A549 (cell line): Measurements from ENCODE around the gene SNTG2. TPM values are rescaled to one million over a fixed set of nuclear protein-coding genes. Genes with fewer than 3 reads are reported as not detected.

ENCODE experiments used
- ATAC-seq, 2 experiments: fragments of 200-7000 bp in 1 of 2; fragments of >200 bp in 1 of 2; cut with Nextera tagmentation in 1 of 2; cut with Tn5 transposase in 1 of 2; 3 replicates each; pipeline versions ENCODE4 v1.8.0 to v1.9.1; 2018 to 2020; ENCODE audit warnings: mild to moderate bottlenecking in 1 of 2, moderate library complexity in 1 of 2
- CTCF ChIA-PET: fragments of 300-600 bp; sonication (Branson Sonifier 250); formaldehyde crosslinking; extraction: SDS; loops from one replicate; lab custom pipeline; 2021; ENCODE audit warnings: antibody characterized with exemption, inconsistent platforms; lab: Yijun Ruan, JAX
- POLR2A ChIA-PET: fragments of 350-600 bp; formaldehyde crosslinking; extraction: SDS; loops from one replicate; lab custom pipeline; 2021; ENCODE audit warnings: antibody characterized with exemption, inconsistent platforms; lab: Yijun Ruan, JAX
- DNase-seq, 2 experiments: peaks; one replicate each; pipeline versions ENCODE4 v3.0.0 to v3.0.0-alpha.2; 2011 to 2016; ENCODE audit warnings: low read depth in 1 of 2, low spot score in 1 of 2
- FAIRE-seq: peaks from 2 replicates; lab custom pipeline; 2011; peaks lifted over from hg19 to GRCh38; lab: Jason Lieb, UNC
- H3K27ac ChIP-seq, 2 experiments: fragments of >200 bp; sonication (Bioruptor Twin); formaldehyde crosslinking; 3 replicates each; pipeline ENCODE4 v1.5.1; 2016 to 2017
- H3K4me1 ChIP-seq: fragments of >200 bp; sonication (Bioruptor Twin); formaldehyde crosslinking; 3 replicates; pipeline ENCODE4 v1.6.1; 2016
- H3K4me2 ChIP-seq: fragments of >200 bp; sonication (Bioruptor Twin); formaldehyde crosslinking; 3 replicates; pipeline ENCODE4 v1.6.1; 2016
- H3K4me3 ChIP-seq: fragments of >200 bp; sonication (Bioruptor Twin); formaldehyde crosslinking; 3 replicates; pipeline ENCODE4 v1.5.1; 2016
- H3K9me3 ChIP-seq: fragments of >200 bp; sonication (Bioruptor Twin); formaldehyde crosslinking; 3 replicates; pipeline ENCODE4 v1.6.1; 2016
- CBX2 ChIP-seq: fragments of 200-600 bp; sonication (generic); IDR thresholded peaks from 2 replicates; pipeline ENCODE4 v1.6.1; 2016; ENCODE audit warnings: low read depth, mild to moderate bottlenecking, borderline replicate concordance
- CBX8 ChIP-seq: fragments of 200-600 bp; sonication (generic); IDR thresholded peaks from 2 replicates; pipeline ENCODE4 v1.6.1; 2016
- EP300 ChIP-seq, 2 experiments: fragments of >200 bp; sonication (Bioruptor Twin); formaldehyde crosslinking; IDR thresholded peaks; 2 replicates in 1 of 2; 3 replicates in 1 of 2; pipeline ENCODE4 v1.6.1; 2016 to 2017
- FOSB ChIP-seq: fragments of 250-450 bp; sonication (Bioruptor Pico); IDR thresholded peaks from 2 replicates; pipeline ENCODE4 v1.5.0; 2020; ENCODE audit warnings: mild to moderate bottlenecking, moderate library complexity
- FOSL2 ChIP-seq, 2 experiments: fragments of 450-650 bp in 1 of 2; fragments of >200 bp in 1 of 2; sonication (Bioruptor Twin) in 1 of 2; formaldehyde crosslinking; IDR thresholded peaks; 2 replicates each; pipeline versions ENCODE4 v1.5.0 to v1.6.1; 2016 to 2020; ENCODE audit warnings: mild to moderate bottlenecking in 1 of 2, moderate library complexity in 1 of 2
- HDAC2 ChIP-seq: fragments of 200-600 bp; sonication (generic); IDR thresholded peaks from 2 replicates; pipeline ENCODE4 v1.6.1; 2016
- HEYL ChIP-seq: fragments of 250-450 bp; sonication (Bioruptor Pico); IDR thresholded peaks from 2 replicates; pipeline ENCODE4 v1.8.0; 2021; ENCODE audit warnings: mild to moderate bottlenecking, moderate library complexity
- HOXA7 ChIP-seq: fragments of 250-450 bp; sonication (Bioruptor Pico); IDR thresholded peaks from 2 replicates; pipeline ENCODE4 v1.5.0; 2020; ENCODE audit warnings: mild to moderate bottlenecking, moderate library complexity
- HOXB13 ChIP-seq: fragments of 250-450 bp; sonication (Bioruptor Pico); IDR thresholded peaks from 2 replicates; pipeline ENCODE4 v1.5.0; 2020; ENCODE audit warnings: low read depth, mild to moderate bottlenecking, moderate library complexity
- JUNB ChIP-seq: fragments of >200 bp; sonication (Bioruptor Twin); formaldehyde crosslinking; IDR thresholded peaks from 2 replicates; pipeline ENCODE4 v1.6.1; 2016
- KDM5A ChIP-seq: fragments of 200-600 bp; sonication (generic); IDR thresholded peaks from 2 replicates; pipeline ENCODE4 v1.6.1; 2016; ENCODE audit warnings: antibody characterized with exemption, mild to moderate bottlenecking
- MAFK ChIP-seq: fragments of 450-650 bp; IDR thresholded peaks from 2 replicates; pipeline ENCODE4 v1.6.1; 2014; ENCODE audit not compliant: partially characterized antibody
- MAZ ChIP-seq: fragments of 150-350 bp; IDR thresholded peaks from 2 replicates; pipeline ENCODE4 v1.6.1; 2014; ENCODE audit warnings: antibody characterized with exemption, low read depth, low read length, borderline replicate concordance
- NFE2L2 ChIP-seq: fragments of 150-350 bp; conservative IDR thresholded peaks from 2 replicates; pipeline ENCODE4 v1.6.1; 2014; ENCODE audit warnings: low read length
- NPAS2 ChIP-seq: fragments of 250-450 bp; sonication (Bioruptor Pico); IDR thresholded peaks from 2 replicates; pipeline ENCODE4 v1.8.0; 2022; ENCODE audit warnings: mild to moderate bottlenecking, moderate library complexity, borderline replicate concordance
- PHF8 ChIP-seq: fragments of 200-600 bp; sonication (generic); IDR thresholded peaks from 2 replicates; pipeline ENCODE4 v1.6.1; 2016; ENCODE audit warnings: low read depth, mild to moderate bottlenecking, antibody characterized with exemption, moderate library complexity, borderline replicate concordance
- RAD21 ChIP-seq, 2 experiments: fragments of >200 bp in 1 of 2; sonication (Bioruptor Twin) in 1 of 2; formaldehyde crosslinking in 1 of 2; IDR thresholded peaks in 1 of 2; conservative IDR thresholded peaks in 1 of 2; 2 replicates in 1 of 2; 3 replicates in 1 of 2; pipeline ENCODE4 v1.6.1; 2012 to 2018; ENCODE audit warnings: inconsistent platforms in 1 of 2
- SMC3 ChIP-seq: fragments of >200 bp; sonication (Bioruptor Twin); formaldehyde crosslinking; IDR thresholded peaks from 3 replicates; pipeline ENCODE4 v1.6.1; 2018; ENCODE audit warnings: inconsistent platforms
- TP53 ChIP-seq: fragments of 250-450 bp; sonication (Bioruptor Pico); IDR thresholded peaks from 2 replicates; pipeline ENCODE4 v1.5.0; 2021; ENCODE audit warnings: mild to moderate bottlenecking, moderate library complexity
- ZNF302 ChIP-seq: fragments of 250-450 bp; sonication (Bioruptor Pico); IDR thresholded peaks from 2 replicates; pipeline ENCODE4 v1.9.0; 2021; ENCODE audit warnings: inconsistent platforms, mild to moderate bottlenecking, moderate library complexity
- WGBS: methylation state at CpG from one replicate; pipeline ENCODE4 v1.1.6; 2017; ENCODE audit errors: missing lambda C conversion rate; 5-methylcytosine and 5-hydroxymethylcytosine counted together
- polyA plus RNA-seq, 4 experiments: library from polyadenylated mRNA; depleted of rRNA in 3 of 4; stranded (reverse); fragments of >200 nt; fragmentation: RNase III in 1 of 4; extraction: RNeasy Plus Mini Kit Qiagen cat#74134 plus additional on column Dnase treatment in 1 of 4; gene quantifications; 2 replicates in 3 of 4; 3 replicates in 1 of 4; pipeline ENCODE4 v1.2.3, GENCODE V29; 2011 to 2017
- TF ChIP-seq, protein P1 (sequence below): fragments of 450-650 bp; IDR thresholded peaks from 2 replicates; pipeline ENCODE4 v1.6.1; 2014; ENCODE audit warnings: antibody characterized with exemption
- TF ChIP-seq, protein P2 (sequence below): fragments of >200 bp; sonication (Bioruptor Twin); formaldehyde crosslinking; IDR thresholded peaks from 3 replicates; pipeline ENCODE4 v1.5.1; 2016
- TF ChIP-seq, protein P3 (sequence below): IDR thresholded peaks from 2 replicates; pipeline ENCODE4 v1.6.1; 2012
- TF ChIP-seq, protein P4 (sequence below): fragments of >200 bp; sonication (Bioruptor Twin); formaldehyde crosslinking; IDR thresholded peaks from 2 replicates; pipeline ENCODE4 v1.6.1; 2016
- TF ChIP-seq, protein P5 (sequence below): fragments of 200-600 bp; sonication (generic); IDR thresholded peaks from 2 replicates; pipeline ENCODE4 v1.6.1; 2016; ENCODE audit warnings: antibody characterized with exemption, mild to moderate bottlenecking, moderate library complexity

SNTG2 gene
- polyA plus RNA-seq, 2 of the 4 experiments (the other 2 are of a cell fraction) = not detected

DNA sequence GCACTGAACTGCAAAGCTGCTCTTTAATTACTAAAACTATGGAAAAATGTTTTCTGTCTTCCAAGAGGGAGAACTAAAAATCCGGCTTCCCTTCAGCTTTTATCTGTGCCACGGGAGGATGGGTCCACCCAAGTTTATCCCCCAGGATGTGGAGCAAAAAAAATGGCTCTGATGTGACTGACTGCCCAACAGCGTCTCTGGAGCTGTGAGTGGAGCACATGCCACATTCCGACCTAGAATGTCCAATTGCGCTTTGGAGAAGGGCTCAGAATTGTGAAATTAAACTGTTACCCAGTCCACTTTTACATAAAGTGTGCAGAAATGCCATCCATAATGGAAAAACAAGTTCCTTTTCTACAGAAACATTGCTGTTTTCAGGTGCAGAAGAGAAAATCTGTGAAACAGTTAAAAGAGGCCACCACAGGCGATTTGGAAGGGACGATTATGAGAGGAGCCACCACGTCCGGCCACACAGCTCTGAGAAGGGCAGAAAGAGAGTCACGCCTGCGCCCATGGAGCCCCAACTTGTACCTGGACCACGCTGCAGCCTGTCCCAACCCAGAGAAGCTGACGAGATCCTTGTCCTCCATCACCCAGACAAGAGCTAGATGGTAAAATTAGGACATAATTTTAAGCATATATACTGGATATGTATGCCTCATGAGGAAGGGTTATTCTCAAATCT lies 362.7 kb downstream of the SNTG2 start:
- ChIA-PET CTCF (interaction anchor here (0.6 kb wide), 1 partner anchor 16 kb away, joined by 3 read pairs; no protein-coding TSS in a partner anchor), POLR2A (no interaction called here)
- H3K9me3 ChIP-seq = no peaks in the 10 kb centered on the region
- DNase-seq (no peak), FAIRE-seq (no peak), ATAC-seq (no peak)
- no peak overlapping the region for H3K27ac ChIP-seq
- H3K4me2 ChIP-seq = no peak overlapping the region
- H3K4me1 ChIP-seq = no peaks in the 10 kb centered on the region
- WGBS = 8% methylated on average over 13 of the region's 13 CpGs
- no peak for TF ChIP-seq CBX8
- TF ChIP-seq CBX2 = no peak
- no peak for TF ChIP-seq JUNB
- TF ChIP-seq NFE2L2 = no peak
- TF ChIP-seq EP300 (IDR thresholded peaks at IDR 0.05) = no peak
- no peak for TF ChIP-seq FOSB (CRISPR knock-in tag)
- TF ChIP-seq, protein P1, sequence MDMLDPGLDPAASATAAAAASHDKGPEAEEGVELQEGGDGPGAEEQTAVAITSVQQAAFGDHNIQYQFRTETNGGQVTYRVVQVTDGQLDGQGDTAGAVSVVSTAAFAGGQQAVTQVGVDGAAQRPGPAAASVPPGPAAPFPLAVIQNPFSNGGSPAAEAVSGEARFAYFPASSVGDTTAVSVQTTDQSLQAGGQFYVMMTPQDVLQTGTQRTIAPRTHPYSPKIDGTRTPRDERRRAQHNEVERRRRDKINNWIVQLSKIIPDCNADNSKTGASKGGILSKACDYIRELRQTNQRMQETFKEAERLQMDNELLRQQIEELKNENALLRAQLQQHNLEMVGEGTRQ = no peak
- no peak for TF ChIP-seq HEYL (CRISPR knock-in tag)
- TF ChIP-seq HDAC2 = no peak
- no peak for TF ChIP-seq MAZ
- no peak overlapping the region for H3K4me3 ChIP-seq

DNA sequence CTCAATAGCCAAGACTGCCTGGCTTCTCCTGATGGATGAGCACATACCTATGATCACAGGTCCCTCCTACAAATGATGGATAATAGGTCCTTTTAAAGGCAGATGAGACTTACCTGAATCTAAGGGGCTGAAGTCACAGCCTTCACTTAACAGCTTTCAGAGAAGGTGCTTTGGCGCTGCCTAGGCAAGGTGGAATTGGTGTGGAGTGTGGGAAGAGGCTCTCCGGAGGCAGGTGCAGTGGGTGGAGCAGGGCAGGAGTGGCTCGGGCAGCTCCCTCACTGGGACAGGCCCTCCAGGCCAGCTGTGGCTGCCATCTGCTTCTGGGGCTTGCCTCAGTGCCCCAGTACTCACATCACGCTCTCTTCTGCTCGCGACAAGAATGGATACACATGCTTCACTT lies 363.6 kb downstream of the SNTG2 start:
- TF ChIP-seq CBX8 (no peak), RAD21 (conservative IDR thresholded peaks at IDR 0.05 in 1 of 2, IDR thresholded peaks at IDR 0.05 in 1 of 2) (no peak), KDM5A (no peak), MAFK (no peak), SMC3 (no peak), TP53 (CRISPR knock-in tag) (no peak), ZNF302 (no peak), JUNB (no peak)
- TF ChIP-seq, protein P2, sequence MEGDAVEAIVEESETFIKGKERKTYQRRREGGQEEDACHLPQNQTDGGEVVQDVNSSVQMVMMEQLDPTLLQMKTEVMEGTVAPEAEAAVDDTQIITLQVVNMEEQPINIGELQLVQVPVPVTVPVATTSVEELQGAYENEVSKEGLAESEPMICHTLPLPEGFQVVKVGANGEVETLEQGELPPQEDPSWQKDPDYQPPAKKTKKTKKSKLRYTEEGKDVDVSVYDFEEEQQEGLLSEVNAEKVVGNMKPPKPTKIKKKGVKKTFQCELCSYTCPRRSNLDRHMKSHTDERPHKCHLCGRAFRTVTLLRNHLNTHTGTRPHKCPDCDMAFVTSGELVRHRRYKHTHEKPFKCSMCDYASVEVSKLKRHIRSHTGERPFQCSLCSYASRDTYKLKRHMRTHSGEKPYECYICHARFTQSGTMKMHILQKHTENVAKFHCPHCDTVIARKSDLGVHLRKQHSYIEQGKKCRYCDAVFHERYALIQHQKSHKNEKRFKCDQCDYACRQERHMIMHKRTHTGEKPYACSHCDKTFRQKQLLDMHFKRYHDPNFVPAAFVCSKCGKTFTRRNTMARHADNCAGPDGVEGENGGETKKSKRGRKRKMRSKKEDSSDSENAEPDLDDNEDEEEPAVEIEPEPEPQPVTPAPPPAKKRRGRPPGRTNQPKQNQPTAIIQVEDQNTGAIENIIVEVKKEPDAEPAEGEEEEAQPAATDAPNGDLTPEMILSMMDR = no peak
- no peak overlapping the region for H3K4me2 ChIP-seq
- no peak for FAIRE-seq
- no peak overlapping the region for H3K27ac ChIP-seq
- H3K4me3 ChIP-seq = no peak overlapping the region
- DNase-seq = no peak
- POLR2A ChIA-PET = no interaction called here
- no peak for ATAC-seq
- no peaks in the 10 kb centered on the region for H3K4me1 ChIP-seq
- CTCF ChIA-PET = no interaction called here
- WGBS = 29% methylated on average over 6 of the region's 6 CpGs
- H3K9me3 ChIP-seq = no peaks in the 10 kb centered on the region

DNA sequence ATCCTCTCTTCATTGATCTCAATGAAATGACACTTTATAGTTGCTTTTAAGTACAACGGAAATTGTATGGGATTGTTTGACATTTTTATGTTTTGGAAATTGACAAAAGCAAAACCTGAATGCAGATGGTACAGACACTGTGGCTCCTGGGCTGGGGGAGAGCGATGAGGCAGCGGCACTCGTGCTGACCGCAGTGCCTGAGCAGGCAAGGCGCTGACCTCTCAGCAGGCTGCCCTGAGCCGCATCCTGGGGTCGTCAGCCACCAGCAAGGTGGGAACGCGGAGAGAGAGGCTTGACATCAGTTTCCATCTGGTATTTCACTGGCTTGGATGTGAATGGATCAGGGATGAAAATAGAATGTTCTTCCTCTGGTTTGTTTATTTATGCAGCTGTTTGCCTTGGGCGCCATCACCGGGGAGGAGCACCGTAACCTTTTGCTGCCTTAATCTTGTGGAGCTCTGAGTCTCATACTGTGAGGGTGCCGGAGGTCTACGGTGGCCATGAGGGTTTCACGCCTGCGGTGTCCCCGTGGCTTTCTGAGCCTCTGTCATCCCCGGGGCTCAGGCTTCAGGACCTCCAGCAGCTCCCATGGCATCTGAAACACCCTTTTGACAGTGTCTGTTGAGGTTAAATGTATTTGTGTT lies 367.8 kb downstream of the SNTG2 start:
- WGBS = 21% methylated on average over 19 of the region's 19 CpGs
- POLR2A ChIA-PET = no interaction called here
- FAIRE-seq = no peak
- no peak for TF ChIP-seq PHF8
- TF ChIP-seq HOXB13 (CRISPR knock-in tag) = no peak
- no peak for TF ChIP-seq HOXA7 (CRISPR knock-in tag)
- TF ChIP-seq, protein P3, sequence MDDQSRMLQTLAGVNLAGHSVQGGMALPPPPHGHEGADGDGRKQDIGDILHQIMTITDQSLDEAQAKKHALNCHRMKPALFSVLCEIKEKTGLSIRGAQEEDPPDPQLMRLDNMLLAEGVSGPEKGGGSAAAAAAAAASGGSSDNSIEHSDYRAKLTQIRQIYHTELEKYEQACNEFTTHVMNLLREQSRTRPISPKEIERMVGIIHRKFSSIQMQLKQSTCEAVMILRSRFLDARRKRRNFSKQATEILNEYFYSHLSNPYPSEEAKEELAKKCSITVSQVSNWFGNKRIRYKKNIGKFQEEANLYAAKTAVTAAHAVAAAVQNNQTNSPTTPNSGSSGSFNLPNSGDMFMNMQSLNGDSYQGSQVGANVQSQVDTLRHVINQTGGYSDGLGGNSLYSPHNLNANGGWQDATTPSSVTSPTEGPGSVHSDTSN = no peak
- TF ChIP-seq, protein P4, sequence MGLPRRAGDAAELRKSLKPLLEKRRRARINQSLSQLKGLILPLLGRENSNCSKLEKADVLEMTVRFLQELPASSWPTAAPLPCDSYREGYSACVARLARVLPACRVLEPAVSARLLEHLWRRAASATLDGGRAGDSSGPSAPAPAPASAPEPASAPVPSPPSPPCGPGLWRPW = no peak
- no peak for TF ChIP-seq NPAS2 (CRISPR knock-in tag)
- TF ChIP-seq FOSL2 (IDR thresholded peaks at IDR 0.05) = no peak
- TF ChIP-seq FOSL2 (CRISPR knock-in tag; IDR thresholded peaks at IDR 0.05) = no peak
- TF ChIP-seq ZNF302 = no peak
- TF ChIP-seq SMC3 = no peak
- no peak for TF ChIP-seq RAD21 (conservative IDR thresholded peaks at IDR 0.05 in 1 of 2, IDR thresholded peaks at IDR 0.05 in 1 of 2)
- TF ChIP-seq NFE2L2 = no peak
- TF ChIP-seq, protein P5, sequence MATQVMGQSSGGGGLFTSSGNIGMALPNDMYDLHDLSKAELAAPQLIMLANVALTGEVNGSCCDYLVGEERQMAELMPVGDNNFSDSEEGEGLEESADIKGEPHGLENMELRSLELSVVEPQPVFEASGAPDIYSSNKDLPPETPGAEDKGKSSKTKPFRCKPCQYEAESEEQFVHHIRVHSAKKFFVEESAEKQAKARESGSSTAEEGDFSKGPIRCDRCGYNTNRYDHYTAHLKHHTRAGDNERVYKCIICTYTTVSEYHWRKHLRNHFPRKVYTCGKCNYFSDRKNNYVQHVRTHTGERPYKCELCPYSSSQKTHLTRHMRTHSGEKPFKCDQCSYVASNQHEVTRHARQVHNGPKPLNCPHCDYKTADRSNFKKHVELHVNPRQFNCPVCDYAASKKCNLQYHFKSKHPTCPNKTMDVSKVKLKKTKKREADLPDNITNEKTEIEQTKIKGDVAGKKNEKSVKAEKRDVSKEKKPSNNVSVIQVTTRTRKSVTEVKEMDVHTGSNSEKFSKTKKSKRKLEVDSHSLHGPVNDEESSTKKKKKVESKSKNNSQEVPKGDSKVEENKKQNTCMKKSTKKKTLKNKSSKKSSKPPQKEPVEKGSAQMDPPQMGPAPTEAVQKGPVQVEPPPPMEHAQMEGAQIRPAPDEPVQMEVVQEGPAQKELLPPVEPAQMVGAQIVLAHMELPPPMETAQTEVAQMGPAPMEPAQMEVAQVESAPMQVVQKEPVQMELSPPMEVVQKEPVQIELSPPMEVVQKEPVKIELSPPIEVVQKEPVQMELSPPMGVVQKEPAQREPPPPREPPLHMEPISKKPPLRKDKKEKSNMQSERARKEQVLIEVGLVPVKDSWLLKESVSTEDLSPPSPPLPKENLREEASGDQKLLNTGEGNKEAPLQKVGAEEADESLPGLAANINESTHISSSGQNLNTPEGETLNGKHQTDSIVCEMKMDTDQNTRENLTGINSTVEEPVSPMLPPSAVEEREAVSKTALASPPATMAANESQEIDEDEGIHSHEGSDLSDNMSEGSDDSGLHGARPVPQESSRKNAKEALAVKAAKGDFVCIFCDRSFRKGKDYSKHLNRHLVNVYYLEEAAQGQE = no peak

More for the DNA sequence above, 367.8 kb downstream of the SNTG2 start:
- Histone ChIP-seq H3K27ac (no peak overlapping the region), H3K4me3 (no peak overlapping the region), H3K4me2 (no peak overlapping the region), H3K9me3 (no peaks in the 10 kb centered on the region), H3K4me1 (no peaks in the 10 kb centered on the region)
- ATAC-seq = no peak
- CTCF ChIA-PET = no interaction called here
- DNase-seq = no peak
